Transverse colon (tissue), 4 donors: Measurements from ENCODE around the gene KIF5B.

ENCODE experiments used
- CTCF ChIP-seq, 5 experiments: fragments of 200-600 bp in 3 of 5; fragments of 450-650 bp in 2 of 5; sonication (generic) in 3 of 5; IDR thresholded peaks; 1 replicate in 2 of 5; 2 replicates in 3 of 5; pipeline ENCODE4 v1.5.1; 2016 to 2017; ENCODE audit warnings: antibody characterized with exemption in 5 of 5, inconsistent platforms in 3 of 5, mild to moderate bottlenecking in 2 of 5, moderate library complexity in 1 of 5
- POLR2A ChIP-seq: fragments of 450-650 bp; IDR thresholded peaks from one replicate; pipeline ENCODE4 v1.6.1; 2016; ENCODE audit warnings: antibody characterized with exemption, mild to moderate bottlenecking, moderate library complexity
- POLR2AphosphoS5 ChIP-seq, 3 donors: sonication (generic); formaldehyde crosslinking; IDR thresholded peaks; one replicate each; pipeline ENCODE4 v1.6.1; 2016; ENCODE audit warnings: antibody characterized with exemption in 3 of 3

GRCh38 chr10:32007026-32007425 is 49.2 kb downstream of the KIF5B start:
- TF ChIP-seq CTCF (IDR thresholded peaks at IDR 0.05) (no peak), POLR2AphosphoS5 (IDR thresholded peaks at IDR 0.05) (no peak), POLR2A (no peak)
